ENCODE data around the gene RALGPS1. TPM values are rescaled to one million over a fixed set of nuclear protein-coding genes. Genes with fewer than 3 reads are reported as not detected.

The RALGPS1 gene
- total RNA-seq, 1 experiment from 2014 or later = 18.6 TPM

DNA sequence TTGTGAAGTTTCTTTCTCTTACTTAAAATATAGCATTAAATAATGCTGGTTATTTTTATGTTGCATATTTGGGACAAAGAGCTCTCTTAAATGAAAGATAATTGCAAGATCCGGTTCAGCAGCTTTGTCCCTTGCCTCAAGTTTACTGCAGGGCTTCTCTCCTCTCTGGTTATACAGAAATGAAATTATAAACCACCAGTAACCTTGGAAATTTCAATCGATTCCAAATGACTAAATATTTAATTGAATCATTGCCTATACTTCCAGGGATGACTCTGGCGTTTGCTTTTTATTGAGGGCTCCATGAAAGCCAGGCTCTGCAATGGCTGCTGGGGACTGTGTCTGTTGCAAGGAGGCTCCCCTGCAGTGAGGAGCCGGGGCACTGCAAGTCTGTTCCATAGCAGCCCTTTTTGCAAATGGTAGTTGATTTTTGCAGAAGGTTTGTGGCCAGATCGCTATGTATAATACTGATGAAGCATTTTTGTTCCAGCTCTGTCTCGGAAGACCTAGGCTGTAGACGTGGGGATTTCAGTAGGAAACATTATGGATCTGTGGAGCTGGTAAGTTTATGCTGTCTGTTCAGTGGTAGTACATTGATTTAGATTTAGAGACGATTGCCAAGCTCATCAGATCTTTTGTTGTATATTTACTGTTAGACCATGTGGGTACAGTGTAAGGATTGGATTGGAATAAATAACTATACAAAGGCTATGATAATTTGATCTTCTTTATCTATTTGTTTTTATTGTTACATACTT is 350.1 kb downstream of the RALGPS1 start, which contains the start of gene GARNL3:
Gene GARNL3 (plus strand): TSS at position 313 of the 758 bp plus-strand sequence. CDS start 104 bp downstream, at position 417.
- H3K79me1 ChIP-seq (ENCODE audit: insufficient read depth, low read depth, low read length, poor library complexity, severe bottlenecking) = no peaks in the 10 kb centered on the region
- no peak within 1 kb of the TSS for H4K91ac ChIP-seq (ENCODE audit: insufficient read length, low read depth, low read length)
- H2BK120ac ChIP-seq (ENCODE audit: low read depth, low read length, poor library complexity, severe bottlenecking) = no peak within 1 kb of the TSS
- H3K4me3 Mint-ChIP-seq = no peak within 1 kb of the TSS; a peak in 1 of 5 replicates
- no peak within 1 kb of the TSS for H4K5ac ChIP-seq (ENCODE audit: insufficient read length, low read depth, low read length)
- no peak within 1 kb of the TSS for H2BK20ac ChIP-seq (ENCODE audit: low read depth, low read length, poor library complexity, severe bottlenecking)
- H3K23ac ChIP-seq (ENCODE audit: insufficient read length, low read depth, low read length) = no peak within 1 kb of the TSS
- no peak within 1 kb of the TSS for H3K4me2 ChIP-seq (ENCODE audit: insufficient read depth, insufficient read length, low read length)
- no peaks in the 10 kb centered on the region for H4K20me1 ChIP-seq (ENCODE audit: control insufficient read depth, insufficient read depth, insufficient read length)
- no peaks in the 10 kb centered on the region; the same call in 1 of the 2 replicates for H3K4me1 ChIP-seq (ENCODE audit: insufficient read depth, low read length)
- H2BK12ac ChIP-seq (ENCODE audit: insufficient read length, low read depth, low read length) = no peak within 1 kb of the TSS
- no peak for DNase-seq
- no peak within 1 kb of the TSS for H3K18ac ChIP-seq (ENCODE audit: insufficient read length, low read depth, low read length)
- H3K36me3 Mint-ChIP-seq (ENCODE audit: insufficient read depth in 1 of 3, low read depth in 3 of 3) = peaks cover 0 to 3% (median 0%) of the 10 kb centered on the region in 3 experiments; a peak in 3 of 7 replicates
- no peak within 1 kb of the TSS for H2BK15ac ChIP-seq (ENCODE audit: low read depth, low read length)
- H2AK5ac ChIP-seq (ENCODE audit: insufficient read length, low read length) = no peak within 1 kb of the TSS
- no CpG with 5 or more reads among the region's 8 CpGs for WGBS (ENCODE audit: extremely low coverage, insufficient read length, low lambda C conversion rate)
- no peak within 1 kb of the TSS for H2AFZ ChIP-seq (ENCODE audit: low read length)
- no peak within 1 kb of the TSS for H3K9ac ChIP-seq (ENCODE audit: extremely low read depth, insufficient read length, low read length)
- no peak within 1 kb of the TSS for H3K56ac ChIP-seq (ENCODE audit: insufficient read length, low read depth, low read length)
- peaks cover 12 to 13% of the 10 kb centered on the region in 2 experiments for H3K4me1 Mint-ChIP-seq
- no peaks in the 10 kb centered on the region for H3K27me3 ChIP-seq (ENCODE audit: insufficient read depth, low read length)
- no peak within 1 kb of the TSS for H3T11ph ChIP-seq (ENCODE audit: low read length)
- H3K4ac ChIP-seq (ENCODE audit: low read depth, low read length) = no peak within 1 kb of the TSS
- H3K27ac ChIP-seq (ENCODE audit: insufficient read length, low read depth, low read length) = no peak within 1 kb of the TSS
- H3K14ac ChIP-seq (ENCODE audit: insufficient read depth, low read length) = no peak within 1 kb of the TSS
- H3K9me3 Mint-ChIP-seq = no peaks in the 10 kb centered on the region
- H4K8ac ChIP-seq (replicated peaks; ENCODE audit: insufficient read length, low read depth, low read length) = no peak within 1 kb of the TSS
- H3K79me2 ChIP-seq (ENCODE audit: insufficient read depth, low read length) = no peaks in the 10 kb centered on the region
- H3K27ac Mint-ChIP-seq = peak within 1 kb of the TSS in 1 of 3 experiments; percentile 54; a peak in 1 of 7 replicates
- TF ChIP-seq, protein P1, sequence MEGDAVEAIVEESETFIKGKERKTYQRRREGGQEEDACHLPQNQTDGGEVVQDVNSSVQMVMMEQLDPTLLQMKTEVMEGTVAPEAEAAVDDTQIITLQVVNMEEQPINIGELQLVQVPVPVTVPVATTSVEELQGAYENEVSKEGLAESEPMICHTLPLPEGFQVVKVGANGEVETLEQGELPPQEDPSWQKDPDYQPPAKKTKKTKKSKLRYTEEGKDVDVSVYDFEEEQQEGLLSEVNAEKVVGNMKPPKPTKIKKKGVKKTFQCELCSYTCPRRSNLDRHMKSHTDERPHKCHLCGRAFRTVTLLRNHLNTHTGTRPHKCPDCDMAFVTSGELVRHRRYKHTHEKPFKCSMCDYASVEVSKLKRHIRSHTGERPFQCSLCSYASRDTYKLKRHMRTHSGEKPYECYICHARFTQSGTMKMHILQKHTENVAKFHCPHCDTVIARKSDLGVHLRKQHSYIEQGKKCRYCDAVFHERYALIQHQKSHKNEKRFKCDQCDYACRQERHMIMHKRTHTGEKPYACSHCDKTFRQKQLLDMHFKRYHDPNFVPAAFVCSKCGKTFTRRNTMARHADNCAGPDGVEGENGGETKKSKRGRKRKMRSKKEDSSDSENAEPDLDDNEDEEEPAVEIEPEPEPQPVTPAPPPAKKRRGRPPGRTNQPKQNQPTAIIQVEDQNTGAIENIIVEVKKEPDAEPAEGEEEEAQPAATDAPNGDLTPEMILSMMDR (conservative IDR thresholded peaks at IDR 0.05) = no peak
- H2BK5ac ChIP-seq (ENCODE audit: insufficient read length, low read length) = no peak within 1 kb of the TSS
- H3K27me3 Mint-ChIP-seq (ENCODE audit: low read depth) = no peaks in the 10 kb centered on the region
- H3K23me2 ChIP-seq (ENCODE audit: insufficient read length, low read depth, low read length, poor library complexity, severe bottlenecking) = no peaks in the 10 kb centered on the region
- no peaks in the 10 kb centered on the region for H3K9me3 ChIP-seq (ENCODE audit: control insufficient read depth, low read depth, low read length)

All from H9 (cell line).